WI38 (cell line): ENCODE results near the gene OTOGL.

Source experiments
- H3K4me3 ChIP-seq: 2 replicates; pipeline ENCODE4 v1.5.1; 2011; ENCODE audit warnings: low read depth, mild to moderate bottlenecking, control low read depth, low read length
- CTCF ChIP-seq: IDR thresholded peaks from 2 replicates; pipeline ENCODE4 v1.5.1; 2012; ENCODE audit warnings: low read depth, mild to moderate bottlenecking, control low read depth, low read length

The OTOGL gene

DNA sequence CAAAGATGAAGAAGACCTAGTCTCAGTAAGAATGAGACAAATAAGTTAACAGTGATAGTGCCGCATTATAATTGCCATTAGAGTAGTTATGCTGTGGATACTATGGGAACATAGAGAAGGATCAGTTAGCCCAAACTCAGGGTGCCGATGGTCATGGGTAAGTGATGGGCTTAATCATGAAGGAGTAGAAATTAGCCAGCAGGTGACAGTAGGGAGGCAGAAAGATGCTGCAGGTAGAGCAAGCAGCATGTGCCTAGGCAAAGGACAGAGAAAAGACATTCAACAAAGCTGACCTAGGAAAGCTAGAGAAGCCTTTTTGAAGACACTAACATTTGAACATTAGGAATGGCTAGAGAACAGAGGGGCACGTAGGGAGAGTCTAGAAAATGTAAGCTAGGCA is 314.1 kb downstream of the OTOGL start:
- TF ChIP-seq CTCF, result no peak
- no peak overlapping the region for H3K4me3 ChIP-seq

DNA sequence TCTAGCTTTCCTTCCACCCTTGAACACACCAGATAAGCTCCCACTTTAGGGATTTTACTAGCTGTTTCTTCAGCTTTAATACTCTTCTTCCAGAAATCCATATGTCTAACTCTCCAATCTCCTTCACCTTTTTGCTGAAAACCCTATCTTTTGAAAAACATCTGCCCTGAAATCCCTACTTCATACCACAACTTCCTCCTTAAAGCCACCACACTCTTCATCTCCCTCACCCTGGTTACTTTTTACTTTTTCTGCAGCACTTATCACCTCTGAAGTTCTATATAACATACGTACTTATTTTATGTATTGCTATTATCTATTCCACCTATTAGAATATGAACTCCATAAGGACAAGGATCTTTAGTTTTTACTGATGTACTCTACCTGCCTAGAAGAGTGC is 316.1 kb downstream of the OTOGL start:
- TF ChIP-seq CTCF, result no peak
- no peak overlapping the region for H3K4me3 ChIP-seq

DNA sequence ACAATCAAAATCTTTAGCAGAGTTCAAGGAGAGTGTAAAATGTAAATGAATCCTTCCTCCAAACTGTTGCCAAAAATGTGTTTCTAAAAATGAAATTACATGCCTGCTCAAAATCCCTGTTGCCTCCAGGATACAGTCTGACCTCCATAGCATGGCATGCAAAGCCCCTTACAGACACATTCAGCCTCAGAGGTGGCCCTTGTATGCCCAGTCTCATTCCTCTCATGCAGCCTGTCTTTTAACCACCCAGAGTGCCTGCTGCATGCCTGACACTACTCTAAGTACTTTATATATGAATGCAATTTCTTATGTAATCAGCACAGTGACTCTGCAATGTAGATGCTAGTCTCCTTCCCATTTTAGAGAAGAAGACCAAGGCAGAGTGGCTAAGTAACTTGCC is 320.3 kb downstream of the OTOGL start:
- no peak overlapping the region for H3K4me3 ChIP-seq
- no peak for TF ChIP-seq CTCF

GRCh38 chr12:80420075-80420474 is 320.7 kb downstream of the OTOGL start:
- no peak for TF ChIP-seq CTCF
- H3K4me3 ChIP-seq, result no peak overlapping the region

GRCh38 chr12:80422550-80422949 is 323.2 kb downstream of the OTOGL start:
- H3K4me3 ChIP-seq, result no peak overlapping the region
- TF ChIP-seq CTCF, result no peak
